OCI-LY1 (cell line): ENCODE results near the gene KCNMB4.

Experiments used
- CTCF ChIP-seq: fragments of 200-600 bp; sonication (generic), shearing (Covaris generic); IDR thresholded peaks from 2 replicates; pipeline ENCODE4 v1.5.1; 2017; ENCODE audit warnings: mild to moderate bottlenecking, antibody characterized with exemption, low read length, moderate library complexity, mixed read lengths
- EZH2 ChIP-seq: fragments of 200-600 bp; sonication (generic), shearing (Covaris generic); IDR thresholded peaks from 2 replicates; pipeline ENCODE4 v1.8.0; 2017; ENCODE audit warnings: borderline replicate concordance, mixed run types, mild to moderate bottlenecking, antibody characterized with exemption, low read length, moderate library complexity, mixed read lengths

DNA sequence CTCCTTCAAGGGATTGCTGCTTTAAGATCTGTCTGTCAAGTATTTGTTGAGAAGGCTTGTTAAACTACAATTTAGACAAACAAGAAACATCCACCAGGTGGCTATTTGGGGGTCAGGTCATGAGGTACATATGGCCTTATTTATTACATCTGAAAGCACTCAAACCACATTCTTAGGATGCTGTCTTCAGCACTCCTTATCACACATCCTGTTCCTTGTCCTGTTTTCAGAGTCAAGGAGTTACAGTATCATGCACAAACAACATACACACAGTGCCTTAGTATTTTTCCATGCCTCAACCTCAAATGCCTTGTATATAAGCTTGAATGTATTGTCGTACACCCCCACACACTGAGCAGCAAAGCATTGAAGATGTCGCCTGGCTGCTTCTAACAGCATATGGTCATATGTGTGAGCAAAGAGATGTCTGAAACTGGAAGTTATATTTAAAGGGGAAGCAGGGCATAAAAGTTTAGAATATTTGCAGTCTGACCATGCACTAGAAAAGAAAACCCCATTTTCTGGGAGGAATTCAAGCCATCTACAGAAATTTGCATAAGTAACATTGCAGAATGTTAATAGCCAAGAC lies 83.8 kb downstream of the KCNMB4 start:
- no peak for TF ChIP-seq CTCF
- no peak for TF ChIP-seq EZH2
